GM21825 (cell line): ENCODE data around the gene BMERB1.
"Not testable (repeated sequence)": the region's sequence is repeated elsewhere in the genome, so short reads cannot be mapped to it uniquely, and the experiment has no call there.

Experiments
- ATAC-seq: cut with Tn5 transposase; IDR thresholded peaks from one replicate; pipeline ENCODE4 v1.9.1; 2021; ENCODE audit warnings: mild to moderate bottlenecking, moderate library complexity; ENCODE audit not compliant: unreplicated experiment

Gene BMERB1

GRCh38 chr16:15607221-15607699, 172.9 kb downstream of the BMERB1 start:
- not testable (repeated sequence) for ATAC-seq

- ATAC-seq, result no peak
Measured at GRCh38 chr16:15607700-15608396, 173.5 kb downstream of the BMERB1 start.

GRCh38 chr16:15608398-15609285, 174.3 kb downstream of the BMERB1 start:
- ATAC-seq, result no peak

GRCh38 chr16:15609286-15609649, 174.9 kb downstream of the BMERB1 start:
- no peak for ATAC-seq

- no peak for ATAC-seq
Measured at GRCh38 chr16:15610369-15610871, 176.0 kb downstream of the BMERB1 start.

- no peak for ATAC-seq
Measured at GRCh38 chr16:15611610-15612009, 177.2 kb downstream of the BMERB1 start.

- no peak for ATAC-seq
Measured at GRCh38 chr16:15613676-15614075, 179.3 kb downstream of the BMERB1 start.

GRCh38 chr16:15616012-15616411, 181.6 kb downstream of the BMERB1 start:
- no peak for ATAC-seq

GRCh38 chr16:15616475-15617165, 182.2 kb downstream of the BMERB1 start:
- ATAC-seq, result no peak

- no peak for ATAC-seq
Measured at GRCh38 chr16:15617901-15618300, 183.5 kb downstream of the BMERB1 start.

- no peak for ATAC-seq
Measured at GRCh38 chr16:15618392-15618791, 184.0 kb downstream of the BMERB1 start.

GRCh38 chr16:15620611-15621195, 186.3 kb downstream of the BMERB1 start:
- no peak for ATAC-seq

GRCh38 chr16:15621456-15621855, 187.1 kb downstream of the BMERB1 start:
- no peak for ATAC-seq

GRCh38 chr16:15621889-15622288, 187.5 kb downstream of the BMERB1 start:
- no peak for ATAC-seq

- no peak for ATAC-seq
Measured at GRCh38 chr16:15631730-15632409, 197.5 kb downstream of the BMERB1 start.

GRCh38 chr16:15635926-15636325, 201.5 kb downstream of the BMERB1 start:
- no peak for ATAC-seq

GRCh38 chr16:15636392-15636873, 202.0 kb downstream of the BMERB1 start:
- ATAC-seq, result no peak
